GM18951 (cell line): Measurements from ENCODE around the gene POTEM.
"Not testable (repeated sequence)": the region's sequence is repeated elsewhere in the genome, so short reads cannot be mapped to it uniquely, and the experiment has no call there.

Source experiments
- in situ Hi-C: fragments of 300-500 bp; cut with MboI; formaldehyde crosslinking; loops from one replicate; pipeline ENCODE4 v1.12.0; 2022; ENCODE audit warnings: low sequenced_read_pairs, mixed read lengths, inconsistent platforms; ENCODE audit not compliant: unreplicated experiment

The POTEM gene

DNA sequence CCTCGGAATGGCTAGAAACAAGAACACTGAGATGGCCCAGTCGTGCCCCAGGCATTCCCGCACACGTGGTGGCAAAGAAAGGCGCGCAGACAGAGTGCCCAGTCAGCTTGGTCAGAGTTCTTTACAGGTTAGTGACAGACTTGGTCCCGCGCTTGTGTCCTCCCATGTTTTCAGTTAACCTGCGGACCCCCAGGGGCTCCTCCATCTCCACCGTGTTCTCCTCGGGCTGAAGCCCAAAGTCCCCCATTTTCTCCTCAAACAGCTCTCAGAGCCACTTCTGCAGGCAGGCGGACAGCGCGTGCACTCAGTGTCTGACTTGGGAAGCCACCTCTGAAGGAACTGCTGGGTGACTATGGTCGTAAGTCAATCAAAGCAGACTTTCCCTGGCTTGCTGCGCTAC lies 60.7 kb downstream of the POTEM start:
- in situ Hi-C loops, result not testable (repeated sequence)

DNA sequence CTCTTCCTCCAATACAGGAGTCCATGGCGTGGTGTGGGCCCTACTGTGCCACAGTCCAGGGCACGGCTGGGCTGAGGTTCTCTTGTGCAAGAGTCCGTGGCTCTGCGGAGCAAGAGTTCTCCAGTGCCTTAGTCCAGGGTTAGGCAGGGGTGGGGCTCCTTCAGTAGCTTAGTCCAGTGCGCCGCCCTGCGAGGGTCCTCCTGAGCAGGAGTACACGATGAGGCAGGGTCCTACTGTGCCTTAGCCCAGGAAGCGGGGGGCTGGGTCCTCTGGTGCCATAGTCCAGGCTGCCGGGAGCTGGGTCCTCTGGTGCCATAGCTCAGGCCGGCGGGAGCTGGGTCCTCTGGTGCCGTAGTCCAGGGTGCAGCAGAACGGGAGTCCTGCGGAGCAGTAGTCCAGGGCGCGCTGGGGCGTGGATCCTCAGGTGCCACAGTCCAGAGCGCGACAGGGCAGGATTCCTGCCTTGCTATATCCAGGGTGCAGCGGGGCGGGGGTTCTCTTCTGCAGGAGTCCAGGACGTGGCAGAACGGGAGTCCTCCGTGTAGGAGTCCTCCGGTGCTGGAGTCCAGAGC lies 69.7 kb downstream of the POTEM start:
- in situ Hi-C loops, result not testable (repeated sequence)

DNA sequence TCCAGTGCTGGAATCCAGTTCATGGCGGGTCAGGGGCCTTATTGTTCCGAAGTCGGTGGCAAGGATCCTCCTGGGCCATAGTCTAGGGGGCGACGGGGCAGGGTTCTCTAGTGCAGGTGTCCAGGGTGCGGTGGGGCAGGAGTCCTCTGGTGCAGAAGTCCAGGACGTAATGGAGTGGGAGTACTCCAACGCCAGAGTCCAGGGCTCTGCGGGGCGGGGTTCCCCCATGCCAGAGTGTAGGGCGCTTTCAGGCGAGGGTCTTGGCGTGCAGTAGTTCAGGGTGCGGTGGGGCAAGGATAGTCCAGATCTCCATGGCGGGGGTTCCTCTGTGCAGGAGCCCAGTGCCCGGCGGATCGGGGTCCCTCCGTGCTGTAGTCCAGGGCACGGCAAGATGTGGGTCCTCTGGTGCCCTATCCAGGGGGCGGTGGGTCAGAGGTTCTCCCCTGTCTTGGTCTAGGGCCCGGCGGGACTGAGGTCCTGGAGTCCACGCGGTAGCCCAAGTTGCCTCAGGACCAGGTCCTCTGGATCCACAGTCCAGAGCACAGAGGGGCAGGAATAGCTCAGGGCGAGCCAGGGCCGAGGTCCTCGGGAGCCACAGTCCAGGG lies 70.9 kb downstream of the POTEM start:
- in situ Hi-C loops, result not testable (repeated sequence)

DNA sequence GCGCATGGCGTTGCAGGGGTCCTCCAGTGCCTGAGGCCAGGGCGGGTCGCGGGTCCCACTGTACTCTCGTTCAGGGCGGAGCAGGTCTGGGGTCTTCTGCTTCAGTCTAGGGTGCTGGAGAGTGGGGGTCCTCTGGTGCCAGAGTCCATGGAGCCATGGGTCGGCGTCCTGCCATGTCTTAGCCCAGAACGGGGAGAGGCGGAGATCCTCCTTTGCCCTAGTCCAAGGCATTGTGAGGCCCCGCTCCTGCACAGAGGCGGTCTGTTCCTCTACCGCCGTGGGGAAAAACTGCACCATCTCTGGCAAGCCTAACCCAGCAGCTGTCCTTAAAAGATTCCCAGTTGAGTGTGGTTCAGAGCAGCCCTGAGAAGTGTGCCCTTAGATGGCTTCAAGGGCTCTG lies 71.6 kb downstream of the POTEM start:
- in situ Hi-C loops, result not testable (repeated sequence)

DNA sequence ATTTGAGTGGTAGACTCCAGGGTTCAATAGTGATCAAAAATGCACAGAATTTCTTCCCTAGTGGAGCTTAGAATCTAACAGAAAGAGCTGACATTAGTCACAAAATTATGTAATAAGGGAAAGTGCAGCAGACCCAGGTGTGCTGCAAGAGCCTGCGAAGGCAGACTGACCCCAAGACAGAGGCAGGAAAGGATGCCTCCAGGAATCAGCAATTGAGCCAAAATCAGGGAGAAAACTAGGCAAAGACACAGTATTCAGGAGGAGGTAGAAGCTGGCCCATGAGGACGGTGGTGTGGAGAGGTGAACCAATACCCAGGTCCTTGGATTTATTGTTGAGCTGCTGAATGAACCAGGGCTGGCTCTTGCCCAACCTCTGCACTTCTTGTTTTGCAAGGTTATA lies 76.2 kb downstream of the POTEM start:
- in situ Hi-C loops, result not testable (repeated sequence)
